Ectodermal cell (in vitro differentiated cells): Measurements from ENCODE around the gene FRMD8.

Experiments
- H3K27ac ChIP-seq: 2 replicates; pipeline ENCODE4 v1.7.0; 2013; ENCODE audit warnings: mild to moderate bottlenecking, low read depth, low read length; ENCODE audit not compliant: insufficient read depth, poor library complexity, severe bottlenecking
- H3K27me3 ChIP-seq: 2 replicates; pipeline ENCODE4 v1.7.0; 2013; ENCODE audit warnings: mild to moderate bottlenecking, low read length; ENCODE audit not compliant: insufficient read depth, control insufficient read depth, poor library complexity, severe bottlenecking
- H3K36me3 ChIP-seq: one replicate; pipeline ENCODE4 v1.7.0; 2013; ENCODE audit warnings: low read length; ENCODE audit not compliant: control insufficient read depth, insufficient read depth
- H3K4me1 ChIP-seq: one replicate; pipeline ENCODE4 v1.7.0; 2013; ENCODE audit warnings: low read length; ENCODE audit not compliant: control insufficient read depth, insufficient read depth
- H3K4me3 ChIP-seq: 2 replicates; pipeline ENCODE4 v1.7.0; 2013; ENCODE audit warnings: low read depth, low read length, control low read depth; ENCODE audit not compliant: insufficient read depth
- H3K9me3 ChIP-seq: 2 replicates; pipeline ENCODE4 v1.7.0; 2013; ENCODE audit warnings: mild to moderate bottlenecking, low read length, moderate library complexity; ENCODE audit not compliant: control insufficient read depth
- WGBS, 2 experiments: methylation state at CpG; one replicate each; pipeline ENCODE4 v1.1.7; 2013; ENCODE audit warnings: missing lambda C conversion rate in 2 of 2; 5-methylcytosine and 5-hydroxymethylcytosine counted together

Gene FRMD8

GRCh38 chr11:65392186-65392829 lies 5.9 kb downstream of the FRMD8 start:
- Histone ChIP-seq H3K36me3 (no peaks in the 10 kb centered on the region), H3K9me3 (no peaks in the 10 kb centered on the region), H3K4me1 (peaks cover 15% of the 10 kb centered on the region), H3K27me3 (no peaks in the 10 kb centered on the region), H3K27ac (no peak overlapping the region), H3K4me3 (no peak overlapping the region)
- WGBS, 2 experiments = 85 to 86% methylated on average over 13 of the region's 13 CpGs

GRCh38 chr11:65392899-65393298 lies 6.5 kb downstream of the FRMD8 start:
- Histone ChIP-seq H3K27me3 (no peaks in the 10 kb centered on the region), H3K4me1 (peaks cover 15% of the 10 kb centered on the region), H3K36me3 (no peaks in the 10 kb centered on the region), H3K9me3 (no peaks in the 10 kb centered on the region), H3K4me3 (no peak overlapping the region), H3K27ac (no peak overlapping the region)
- WGBS, 2 experiments = 94 to 95% methylated on average over 5 of the region's 5 CpGs

DNA sequence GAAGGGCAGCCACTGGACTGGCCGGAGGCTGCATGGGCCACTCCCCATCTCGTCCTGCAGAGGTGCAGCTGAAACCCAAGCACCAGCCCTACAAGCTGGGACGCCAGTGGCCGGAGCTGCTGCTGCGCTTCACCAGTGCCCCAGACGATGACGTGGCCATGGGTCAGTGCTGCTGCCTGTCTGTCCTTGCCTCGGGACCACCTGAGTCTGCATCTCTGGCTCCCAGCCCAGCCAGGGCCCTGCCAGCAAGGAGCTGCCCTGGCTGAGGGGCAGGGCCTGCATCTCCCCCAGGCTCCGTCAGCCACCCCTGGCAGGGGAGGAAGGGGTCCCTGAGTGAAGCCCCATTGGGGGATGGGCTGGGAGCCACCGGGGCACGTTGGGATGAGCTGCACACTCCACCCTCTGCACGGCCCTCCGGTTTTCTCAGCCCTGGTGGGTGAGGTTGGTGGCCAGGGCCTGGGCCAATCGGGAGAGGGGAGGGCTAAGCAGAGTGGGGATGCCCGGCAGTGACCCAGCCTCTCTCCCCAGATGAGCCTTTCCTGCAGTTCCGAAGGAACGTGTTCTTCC lies 7.2 kb downstream of the FRMD8 start:
- H3K27ac ChIP-seq = no peak overlapping the region
- H3K27me3 ChIP-seq = no peaks in the 10 kb centered on the region
- H3K4me1 ChIP-seq = peaks cover 15% of the 10 kb centered on the region
- H3K36me3 ChIP-seq = no peaks in the 10 kb centered on the region
- WGBS, 2 experiments = 85 to 87% methylated on average over 17 of the region's 17 CpGs
- H3K4me3 ChIP-seq = no peak overlapping the region
- no peaks in the 10 kb centered on the region for H3K9me3 ChIP-seq

- peaks cover 15% of the 10 kb centered on the region for H3K4me1 ChIP-seq
These were observed 7.7 kb downstream of the FRMD8 start for GRCh38 chr11:65394125-65394536.

GRCh38 chr11:65395961-65396530 lies 9.6 kb downstream of the FRMD8 start:
- Histone ChIP-seq H3K9me3 (no peaks in the 10 kb centered on the region), H3K4me1 (peaks cover 2% of the 10 kb centered on the region), H3K27ac (no peak overlapping the region), H3K4me3 (no peak overlapping the region), H3K27me3 (no peaks in the 10 kb centered on the region), H3K36me3 (no peaks in the 10 kb centered on the region)
- 94 to 96% methylated on average over 15 of the region's 15 CpGs for WGBS, 2 experiments

More at GRCh38 chr11:65394125-65394536, 7.7 kb downstream of the FRMD8 start:
- Histone ChIP-seq H3K27me3 (no peaks in the 10 kb centered on the region), H3K27ac (no peak overlapping the region), H3K9me3 (no peaks in the 10 kb centered on the region), H3K36me3 (no peaks in the 10 kb centered on the region), H3K4me3 (no peak overlapping the region)
- 93 to 95% methylated on average over 20 of the region's 20 CpGs for WGBS, 2 experiments

DNA sequence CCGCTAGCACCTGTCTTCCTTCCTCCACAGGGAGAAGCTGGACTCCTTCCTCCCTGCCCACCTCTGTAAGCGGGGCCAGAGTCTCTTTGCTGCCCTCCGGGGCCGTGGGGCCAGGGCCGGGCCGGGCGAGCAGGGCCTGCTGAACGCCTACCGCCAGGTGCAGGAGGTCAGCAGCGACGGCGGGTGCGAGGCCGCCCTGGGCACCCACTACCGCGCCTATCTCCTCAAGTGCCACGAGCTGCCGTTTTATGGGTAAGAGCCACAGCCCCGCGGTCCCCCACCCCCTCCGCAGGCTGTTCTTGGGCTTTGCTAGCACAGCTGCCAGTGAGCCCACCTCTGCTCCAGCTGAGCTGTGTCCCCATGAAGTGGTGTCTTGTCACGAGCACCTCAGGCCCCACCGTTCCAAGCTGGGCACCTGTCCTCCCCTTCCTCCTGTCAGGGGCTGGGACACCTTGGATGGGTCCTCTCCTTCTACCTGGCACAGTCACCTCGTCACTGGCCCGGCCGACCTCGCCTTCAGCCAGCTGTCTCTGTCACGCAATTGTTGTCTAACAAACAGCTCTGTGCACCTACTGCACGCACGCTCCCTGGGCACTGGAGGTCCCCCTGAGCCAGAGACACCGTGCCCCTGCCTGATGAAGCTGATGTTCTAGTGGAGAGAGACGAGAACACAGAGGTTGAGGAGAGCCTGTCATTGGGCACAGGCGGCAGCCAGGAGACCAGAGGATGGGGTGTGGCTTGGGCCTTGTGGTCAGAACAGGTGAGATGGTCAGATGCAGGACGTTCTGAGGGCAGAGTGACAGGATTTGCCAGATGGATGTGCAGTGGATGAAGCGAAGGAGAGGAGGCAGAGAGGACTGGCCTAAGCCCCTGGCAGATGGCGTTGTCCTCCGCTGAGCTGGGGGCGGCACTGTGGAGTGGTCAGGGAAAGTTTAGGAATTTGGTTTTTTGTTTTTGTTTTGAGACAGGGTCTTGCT lies 10.6 kb downstream of the FRMD8 start:
- Histone ChIP-seq H3K4me1 (no peaks in the 10 kb centered on the region), H3K36me3 (no peaks in the 10 kb centered on the region), H3K4me3 (no peak overlapping the region), H3K27me3 (no peaks in the 10 kb centered on the region), H3K9me3 (no peaks in the 10 kb centered on the region), H3K27ac (no peak overlapping the region)
- 94 to 96% methylated on average over 38 of the region's 38 CpGs for WGBS, 2 experiments

- Histone ChIP-seq H3K4me3 (no peak overlapping the region), H3K4me1 (no peaks in the 10 kb centered on the region), H3K27me3 (no peaks in the 10 kb centered on the region), H3K36me3 (no peaks in the 10 kb centered on the region), H3K9me3 (no peaks in the 10 kb centered on the region), H3K27ac (no peak overlapping the region)
- 91 to 92% methylated on average over 16 of the region's 16 CpGs for WGBS, 2 experiments
These were observed 12.0 kb downstream of the FRMD8 start for GRCh38 chr11:65398362-65398910.

DNA sequence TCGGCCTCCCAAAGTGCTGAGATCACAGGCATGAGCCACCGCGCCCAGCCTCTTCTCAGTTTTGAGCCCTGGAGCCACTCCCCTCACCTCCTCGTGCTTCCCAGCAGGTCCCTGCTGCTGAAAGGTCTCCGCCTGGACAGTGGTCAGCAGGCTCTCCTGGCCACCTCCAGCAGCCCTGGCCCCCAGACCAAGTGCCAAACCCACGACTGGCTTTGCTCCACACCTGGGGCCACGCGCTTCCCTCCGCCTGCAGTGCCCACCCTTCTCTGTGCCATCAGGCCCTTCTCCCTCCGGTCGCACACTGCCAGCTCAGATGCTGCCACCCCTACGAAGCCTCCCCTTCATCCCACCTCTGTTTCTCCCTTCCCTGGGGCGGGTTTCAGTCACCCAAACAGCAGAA lies 12.8 kb downstream of the FRMD8 start:
- H3K36me3 ChIP-seq = no peaks in the 10 kb centered on the region
- 92 to 94% methylated on average over 13 of the region's 13 CpGs for WGBS, 2 experiments

DNA sequence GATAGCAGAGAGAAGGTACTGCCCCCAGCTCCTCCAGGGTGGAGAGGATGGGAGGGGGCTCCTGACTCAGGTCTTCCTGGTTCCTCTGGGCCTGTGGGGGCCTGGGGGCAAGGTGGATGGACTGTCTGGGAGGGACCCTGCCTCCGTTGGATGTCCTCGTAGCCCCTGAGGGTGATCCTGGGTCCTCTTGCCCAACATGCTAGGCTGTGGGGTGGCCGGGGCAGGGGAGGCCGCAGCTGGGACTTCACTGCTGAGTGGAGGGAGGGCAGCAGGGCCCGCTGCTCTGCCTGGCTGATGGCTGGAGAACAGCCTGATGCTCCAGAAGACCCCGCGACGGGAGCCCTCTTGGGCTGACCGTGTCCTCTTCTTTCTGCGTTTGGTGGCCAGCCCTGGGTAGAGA lies 13.4 kb downstream of the FRMD8 start:
- no peaks in the 10 kb centered on the region for H3K27me3 ChIP-seq
- 93 to 96% methylated on average over 10 of the region's 10 CpGs for WGBS, 2 experiments
- H3K4me1 ChIP-seq = no peaks in the 10 kb centered on the region
- H3K27ac ChIP-seq = no peak overlapping the region
- no peak overlapping the region for H3K4me3 ChIP-seq
- H3K9me3 ChIP-seq = no peaks in the 10 kb centered on the region
- peaks cover 4% of the 10 kb centered on the region for H3K36me3 ChIP-seq

More for the DNA sequence above, 12.8 kb downstream of the FRMD8 start:
- H3K9me3 ChIP-seq = no peaks in the 10 kb centered on the region
- H3K4me1 ChIP-seq = no peaks in the 10 kb centered on the region
- H3K27me3 ChIP-seq = no peaks in the 10 kb centered on the region
- no peak overlapping the region for H3K27ac ChIP-seq
- no peak overlapping the region for H3K4me3 ChIP-seq
